OCI-LY1 (cell line): ENCODE results near the gene FBLN7.

Experiments
- CTCF ChIP-seq: fragments of 200-600 bp; sonication (generic), shearing (Covaris generic); IDR thresholded peaks from 2 replicates; pipeline ENCODE4 v1.5.1; 2017; ENCODE audit warnings: mild to moderate bottlenecking, antibody characterized with exemption, low read length, moderate library complexity, mixed read lengths
- EZH2 ChIP-seq: fragments of 200-600 bp; sonication (generic), shearing (Covaris generic); IDR thresholded peaks from 2 replicates; pipeline ENCODE4 v1.8.0; 2017; ENCODE audit warnings: borderline replicate concordance, mixed run types, mild to moderate bottlenecking, antibody characterized with exemption, low read length, moderate library complexity, mixed read lengths

GRCh38 chr2:112138159-112139032, at the start of gene FBLN7:
- TF ChIP-seq CTCF: no peak
- TF ChIP-seq EZH2: no peak
